A673 (cell line): Measurements from ENCODE around the gene ACTL6A. TPM values are rescaled to one million over a fixed set of nuclear protein-coding genes. Genes with fewer than 3 reads are reported as not detected.

Experiments
- BruUV-seq: library from RNA; stranded (reverse); fragments of 400-500 nt; replicated peaks from 2 replicates; lab custom pipeline; 2021; lab: Mats Ljungman, UMichigan
- CTCF ChIA-PET: fragments of 300-600 bp; sonication (Branson Sonifier 250); formaldehyde crosslinking; loops from one replicate; lab custom pipeline; 2022; ENCODE audit warnings: antibody characterized with exemption; lab: Charles Lee
- POLR2A ChIA-PET: fragments of 300-600 bp; sonication (Branson Sonifier 250); formaldehyde crosslinking; loops from one replicate; lab custom pipeline; 2022; ENCODE audit warnings: antibody characterized with exemption; ENCODE audit not compliant: low non-redundant PET; lab: Charles Lee
- DNase-seq: peaks from one replicate; pipeline ENCODE4 v3.0.0-alpha.2; 2015; ENCODE audit warnings: low spot score
- H3K27ac ChIP-seq: fragments of 200-600 bp; sonication (generic); 2 replicates; pipeline ENCODE4 v1.5.1; 2016; ENCODE audit warnings: mixed run types, low read depth, mild to moderate bottlenecking, mixed read lengths, antibody characterized with exemption, low read length; ENCODE audit not compliant: poor library complexity, severe bottlenecking
- H3K27me3 ChIP-seq: fragments of 200-600 bp; sonication (generic); replicated peaks from 2 replicates; pipeline ENCODE4 v1.6.1; 2017; ENCODE audit warnings: mixed run types, low read depth, mild to moderate bottlenecking, mixed read lengths, antibody characterized with exemption, low read length; ENCODE audit not compliant: insufficient read depth, poor library complexity
- H3K36me3 ChIP-seq: fragments of 200-600 bp; sonication (generic); 2 replicates; pipeline ENCODE4 v1.6.1; 2016; ENCODE audit warnings: mixed run types, mild to moderate bottlenecking, mixed read lengths, antibody characterized with exemption, low read length; ENCODE audit not compliant: insufficient read depth, poor library complexity, severe bottlenecking
- H3K4me1 ChIP-seq: fragments of 200-600 bp; sonication (generic); 2 replicates; pipeline ENCODE4 v1.6.1; 2017; ENCODE audit warnings: mixed run types, mild to moderate bottlenecking, mixed read lengths, antibody characterized with exemption, low read length; ENCODE audit not compliant: insufficient read depth, poor library complexity, severe bottlenecking
- H3K4me3 ChIP-seq: fragments of 200-600 bp; sonication (generic); 2 replicates; pipeline ENCODE4 v1.5.1; 2016; ENCODE audit warnings: low read depth, mixed run types, mild to moderate bottlenecking, mixed read lengths, low read length; ENCODE audit not compliant: poor library complexity, severe bottlenecking
- H3K9me3 ChIP-seq: fragments of 200-600 bp; sonication (generic); 2 replicates; pipeline ENCODE4 v1.6.1; 2016; ENCODE audit warnings: mixed run types, low read depth, mild to moderate bottlenecking, mixed read lengths, antibody characterized with exemption, low read length; ENCODE audit not compliant: poor library complexity, severe bottlenecking
- CTCF ChIP-seq: fragments of 300-800, 200-600 bp; sonication (generic); conservative IDR thresholded peaks from 2 replicates; pipeline ENCODE4 v1.5.1; 2017; ENCODE audit warnings: low read depth, mild to moderate bottlenecking, antibody characterized with exemption, low read length, moderate library complexity, mixed read lengths
- EZH2 ChIP-seq: fragments of 200-600 bp; sonication (generic); IDR thresholded peaks from 2 replicates; pipeline ENCODE4 v1.6.1; 2017; ENCODE audit warnings: borderline replicate concordance, low read depth, mild to moderate bottlenecking, mixed read lengths, antibody characterized with exemption, low read length; ENCODE audit not compliant: poor library complexity, severe bottlenecking
- intact Hi-C: fragments of 100-400 bp; cut with micrococcal nuclease; formaldehyde crosslinking; loops from one replicate; pipeline ENCODE4 v1.10.0; 2022; ENCODE audit not compliant: unreplicated experiment
- total RNA-seq: library from RNA; stranded (reverse); gene quantifications from 2 replicates; pipeline ENCODE4 v1.2.3, GENCODE V29; 2021

The ACTL6A gene
- total RNA-seq, 1 experiment from 2014 or later, result 153 TPM

GRCh38 chr3:179613807-179614206, 51.1 kb downstream of the ACTL6A start:
- no peak overlapping the region for H3K4me3 ChIP-seq
- no TSS peak for BruUV-seq
- POLR2A ChIA-PET, result no interaction called here
- TF ChIP-seq EZH2, result no peak
- no peak for TF ChIP-seq CTCF
- CTCF ChIA-PET, result no interaction called here
- peak overlapping the region; percentile 9 for H3K27ac ChIP-seq
- intact Hi-C loops, result no loop called here
- DNase-seq, result no peak
- no peaks in the 10 kb centered on the region for H3K9me3 ChIP-seq
- H3K27me3 ChIP-seq, result no peaks in the 10 kb centered on the region
- no peaks in the 10 kb centered on the region for H3K4me1 ChIP-seq
- peaks cover 9% of the 10 kb centered on the region for H3K36me3 ChIP-seq

- BruUV-seq, result no TSS peak
- POLR2A ChIA-PET, result no interaction called here
- Histone ChIP-seq H3K4me3 (no peak overlapping the region), H3K27me3 (no peaks in the 10 kb centered on the region), H3K9me3 (no peaks in the 10 kb centered on the region), H3K27ac (no peak overlapping the region), H3K36me3 (peaks cover 14% of the 10 kb centered on the region), H3K4me1 (no peaks in the 10 kb centered on the region)
- intact Hi-C loops, result no loop called here
- DNase-seq, result no peak
- CTCF ChIA-PET, result no interaction called here
- TF ChIP-seq CTCF (no peak), EZH2 (no peak)
These were observed 52.9 kb downstream of the ACTL6A start for GRCh38 chr3:179615458-179616173.

GRCh38 chr3:179622023-179622422, 59.3 kb downstream of the ACTL6A start:
- Histone ChIP-seq H3K4me3 (no peak overlapping the region), H3K9me3 (no peaks in the 10 kb centered on the region), H3K27me3 (no peaks in the 10 kb centered on the region), H3K4me1 (no peaks in the 10 kb centered on the region), H3K36me3 (peaks cover 46% of the 10 kb centered on the region), H3K27ac (no peak overlapping the region)
- TF ChIP-seq CTCF (no peak), EZH2 (no peak)
- POLR2A ChIA-PET, result no interaction called here
- DNase-seq, result no peak
- intact Hi-C loops, result no loop called here
- CTCF ChIA-PET, result no interaction called here
- BruUV-seq, result no TSS peak
